ENCODE data around the gene TOMM34. TPM values are rescaled to one million over a fixed set of nuclear protein-coding genes. Genes with fewer than 3 reads are reported as not detected.
A peak's percentile ranks its signal among the peaks of the same experiment; 100 is the strongest.

The TOMM34 gene
- total RNA-seq, 1 experiment from 2014 or later = 37.5 TPM

DNA sequence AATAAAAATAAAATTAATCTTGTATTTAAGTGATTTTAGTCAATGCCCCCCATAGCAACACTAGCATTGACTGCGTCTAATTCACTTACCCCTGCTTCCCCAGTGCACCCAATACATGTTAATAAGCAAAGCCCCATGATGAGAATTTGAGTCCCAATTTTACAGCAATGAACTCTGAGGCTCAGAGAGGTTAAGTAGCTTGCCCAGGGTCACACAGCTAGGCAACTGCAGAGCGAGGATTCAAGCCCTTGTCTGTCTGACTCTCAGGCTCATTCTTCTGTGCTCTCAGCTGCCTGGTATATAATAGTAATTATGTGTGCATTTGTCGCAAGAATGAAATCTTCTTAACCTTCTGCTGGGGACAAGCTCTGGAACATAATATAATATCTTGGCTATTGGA lies 41.9 kb downstream of the TOMM34 start:
- H3K4me1 Mint-ChIP-seq = peaks cover 4 to 9% of the 10 kb centered on the region in 2 experiments
- no peak overlapping the region for H3K27ac ChIP-seq (ENCODE audit: insufficient read length, low read depth, low read length)
- H3K27me3 ChIP-seq (ENCODE audit: insufficient read depth, low read length) = no peaks in the 10 kb centered on the region
- H3K4me1 ChIP-seq (ENCODE audit: insufficient read depth, low read length) = no peaks in the 10 kb centered on the region; the same call in 1 of the 2 replicates
- H3K23ac ChIP-seq (ENCODE audit: insufficient read length, low read depth, low read length) = no peak overlapping the region
- H2BK5ac ChIP-seq (ENCODE audit: insufficient read length, low read length) = no peak overlapping the region
- H2BK20ac ChIP-seq (ENCODE audit: low read depth, low read length, poor library complexity, severe bottlenecking) = no peak overlapping the region
- no peak overlapping the region for H4K5ac ChIP-seq (ENCODE audit: insufficient read length, low read depth, low read length)
- H3K14ac ChIP-seq (ENCODE audit: insufficient read depth, low read length) = no peak overlapping the region
- no peak overlapping the region for H3K56ac ChIP-seq (ENCODE audit: insufficient read length, low read depth, low read length)
- no peak overlapping the region for H2BK15ac ChIP-seq (ENCODE audit: low read depth, low read length)
- H3K79me2 ChIP-seq (ENCODE audit: insufficient read depth, low read length) = no peaks in the 10 kb centered on the region
- TF ChIP-seq, protein P1, sequence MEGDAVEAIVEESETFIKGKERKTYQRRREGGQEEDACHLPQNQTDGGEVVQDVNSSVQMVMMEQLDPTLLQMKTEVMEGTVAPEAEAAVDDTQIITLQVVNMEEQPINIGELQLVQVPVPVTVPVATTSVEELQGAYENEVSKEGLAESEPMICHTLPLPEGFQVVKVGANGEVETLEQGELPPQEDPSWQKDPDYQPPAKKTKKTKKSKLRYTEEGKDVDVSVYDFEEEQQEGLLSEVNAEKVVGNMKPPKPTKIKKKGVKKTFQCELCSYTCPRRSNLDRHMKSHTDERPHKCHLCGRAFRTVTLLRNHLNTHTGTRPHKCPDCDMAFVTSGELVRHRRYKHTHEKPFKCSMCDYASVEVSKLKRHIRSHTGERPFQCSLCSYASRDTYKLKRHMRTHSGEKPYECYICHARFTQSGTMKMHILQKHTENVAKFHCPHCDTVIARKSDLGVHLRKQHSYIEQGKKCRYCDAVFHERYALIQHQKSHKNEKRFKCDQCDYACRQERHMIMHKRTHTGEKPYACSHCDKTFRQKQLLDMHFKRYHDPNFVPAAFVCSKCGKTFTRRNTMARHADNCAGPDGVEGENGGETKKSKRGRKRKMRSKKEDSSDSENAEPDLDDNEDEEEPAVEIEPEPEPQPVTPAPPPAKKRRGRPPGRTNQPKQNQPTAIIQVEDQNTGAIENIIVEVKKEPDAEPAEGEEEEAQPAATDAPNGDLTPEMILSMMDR (conservative IDR thresholded peaks at IDR 0.05) = no peak
- H3K9ac ChIP-seq (ENCODE audit: extremely low read depth, insufficient read length, low read length) = no peak overlapping the region
- H3T11ph ChIP-seq (ENCODE audit: low read length) = no peak overlapping the region
- no peak overlapping the region for H3K4ac ChIP-seq (ENCODE audit: low read depth, low read length)
- no peak overlapping the region for H2BK12ac ChIP-seq (ENCODE audit: insufficient read length, low read depth, low read length)
- H2AFZ ChIP-seq (ENCODE audit: low read length) = no peak overlapping the region
- no peak overlapping the region for H4K91ac ChIP-seq (ENCODE audit: insufficient read length, low read depth, low read length)
- peak overlapping the region in 2 of 3 experiments; percentile 72 to 73; a peak in 1 of 7 replicates for H3K27ac Mint-ChIP-seq
- no peaks in the 10 kb centered on the region for H3K23me2 ChIP-seq (ENCODE audit: insufficient read length, low read depth, low read length, poor library complexity, severe bottlenecking)
- H4K20me1 ChIP-seq (ENCODE audit: control insufficient read depth, insufficient read depth, insufficient read length) = no peaks in the 10 kb centered on the region
- no peak overlapping the region for H3K4me2 ChIP-seq (ENCODE audit: insufficient read depth, insufficient read length, low read length)
- no peak overlapping the region for H3K18ac ChIP-seq (ENCODE audit: insufficient read length, low read depth, low read length)
- peaks cover 20 to 75% (median 62%) of the 10 kb centered on the region in 3 experiments; a peak in 6 of 7 replicates for H3K36me3 Mint-ChIP-seq (ENCODE audit: insufficient read depth in 1 of 3, low read depth in 3 of 3)
- DNase-seq = no peak
- H3K79me1 ChIP-seq (ENCODE audit: insufficient read depth, low read depth, low read length, poor library complexity, severe bottlenecking) = no peaks in the 10 kb centered on the region
- H3K9me3 ChIP-seq (ENCODE audit: control insufficient read depth, low read depth, low read length) = no peaks in the 10 kb centered on the region
- H3K27me3 Mint-ChIP-seq (ENCODE audit: low read depth) = no peaks in the 10 kb centered on the region
- no CpG with 5 or more reads among the region's 3 CpGs for WGBS (ENCODE audit: extremely low coverage, insufficient read length, low lambda C conversion rate)
- no peak overlapping the region for H2AK5ac ChIP-seq (ENCODE audit: insufficient read length, low read length)
- H3K9me3 Mint-ChIP-seq = no peaks in the 10 kb centered on the region
- H3K4me3 Mint-ChIP-seq = no peak overlapping the region
- no peak overlapping the region for H4K8ac ChIP-seq (replicated peaks; ENCODE audit: insufficient read length, low read depth, low read length)
- no peak overlapping the region for H2BK120ac ChIP-seq (ENCODE audit: low read depth, low read length, poor library complexity, severe bottlenecking)
